ENCODE data around the gene CPSF2. TPM values are rescaled to one million over a fixed set of nuclear protein-coding genes. Genes with fewer than 3 reads are reported as not detected.

Gene CPSF2
- total and polyA plus RNA-seq, 2 of the 13 experiments (the other 11 are each of a cell fraction or from before 2014, with no cell fraction given), result 14.3 to 67.9 TPM

DNA sequence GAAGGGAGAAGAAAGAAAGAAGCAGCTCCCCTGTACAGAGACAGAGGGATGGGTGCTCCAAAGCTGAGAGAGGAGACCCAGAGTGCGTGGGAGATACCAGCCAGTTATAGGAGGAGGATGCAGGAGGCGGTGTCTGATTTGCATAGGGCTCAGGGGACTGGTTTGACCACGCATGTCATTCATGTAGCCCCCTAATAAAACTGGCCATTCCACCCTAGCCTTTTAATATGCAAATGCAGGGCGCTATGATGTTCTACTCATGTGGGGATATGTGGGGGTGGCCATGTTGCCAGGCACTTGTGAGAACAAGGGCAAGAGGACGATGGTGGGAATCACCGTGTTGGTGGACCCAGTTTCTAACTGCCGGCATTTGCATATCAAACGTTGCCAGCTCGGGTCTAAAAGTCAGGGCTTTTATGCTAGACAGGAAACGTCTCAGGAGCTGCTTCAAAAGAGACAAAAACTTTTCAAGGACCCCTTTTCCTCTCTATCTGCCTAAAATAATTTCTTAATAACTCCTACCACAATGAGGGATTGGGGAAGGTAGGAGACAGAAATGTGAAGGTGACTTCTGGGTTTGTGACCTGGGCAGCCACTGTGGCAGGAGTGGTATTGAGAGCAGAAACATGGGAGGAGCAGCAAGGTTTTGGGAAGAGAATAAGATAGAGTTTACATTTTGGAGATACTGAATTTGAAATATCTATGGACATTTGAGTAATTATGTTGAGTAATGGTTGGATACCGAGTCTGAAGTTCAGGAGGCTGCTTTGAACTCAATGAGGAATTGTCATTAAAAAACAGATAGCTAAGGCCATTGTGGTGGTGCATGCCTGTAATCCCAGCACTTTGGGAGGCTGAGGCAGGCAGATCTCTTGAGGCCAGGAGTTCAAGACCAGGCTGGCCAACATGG, 13.2 kb upstream of the CPSF2 start (continued):
- TF ChIP-seq ARID3A (IDR thresholded peaks at IDR 0.05; ENCODE audit: low read depth, low read length) (peak; percentile 42; the same call in 1 of the 2 replicates), SNAPC2 (CRISPR knock-in tag; IDR thresholded peaks at IDR 0.05) (peak; percentile 76), LCORL (IDR thresholded peaks at IDR 0.05) (no peak), LCORL (CRISPR knock-in tag; IDR thresholded peaks at IDR 0.05) (0 out of 2 replicates have a peak, but pooled peaks have one; percentile 25), POLR2A (IDR thresholded peaks at IDR 0.05; ENCODE audit: insufficient read depth in 1 of 2, low read depth in 2 of 2, low read length in 2 of 2) (peak; percentile 44 to 61), SAP130 (CRISPR knock-in tag; IDR thresholded peaks at IDR 0.05; ENCODE audit: low read depth) (peak; percentile 28; the same call in 1 of the 2 replicates), SNAPC4 (CRISPR knock-in tag; IDR thresholded peaks at IDR 0.05) (peak; percentile 96), ZNF282 (IDR thresholded peaks at IDR 0.05; ENCODE audit: partially characterized antibody) (no peak), PPARG (CRISPR knock-in tag; conservative IDR thresholded peaks at IDR 0.05) (no peak), NR2F6 (IDR thresholded peaks at IDR 0.05) (no peak), NR2F6 (CRISPR knock-in tag; IDR thresholded peaks at IDR 0.05) (no peak), DRAP1 (CRISPR knock-in tag; IDR thresholded peaks at IDR 0.05) (peak; percentile 96), YY1 (IDR thresholded peaks at IDR 0.05; ENCODE audit: insufficient read depth, insufficient replicate concordance, low read depth, low read length) (peak; percentile 60), POLR2AphosphoS5 (IDR thresholded peaks at IDR 0.05; ENCODE audit: low read depth, low read length) (peak; percentile 55), NAIF1 (CRISPR knock-in tag; IDR thresholded peaks at IDR 0.05; ENCODE audit: borderline replicate concordance) (no peak), TEAD3 (CRISPR knock-in tag; optimal IDR thresholded peaks at IDR 0.05; ENCODE audit: borderline replicate concordance) (peak; percentile 18), GTF2F1 (IDR thresholded peaks at IDR 0.05; ENCODE audit: low read length) (peak; percentile 62; the same call in 1 of the 2 replicates), ZNF749 (CRISPR knock-in tag; IDR thresholded peaks at IDR 0.05; ENCODE audit: borderline replicate concordance) (no peak)
- TF ChIP-seq, protein P1, sequence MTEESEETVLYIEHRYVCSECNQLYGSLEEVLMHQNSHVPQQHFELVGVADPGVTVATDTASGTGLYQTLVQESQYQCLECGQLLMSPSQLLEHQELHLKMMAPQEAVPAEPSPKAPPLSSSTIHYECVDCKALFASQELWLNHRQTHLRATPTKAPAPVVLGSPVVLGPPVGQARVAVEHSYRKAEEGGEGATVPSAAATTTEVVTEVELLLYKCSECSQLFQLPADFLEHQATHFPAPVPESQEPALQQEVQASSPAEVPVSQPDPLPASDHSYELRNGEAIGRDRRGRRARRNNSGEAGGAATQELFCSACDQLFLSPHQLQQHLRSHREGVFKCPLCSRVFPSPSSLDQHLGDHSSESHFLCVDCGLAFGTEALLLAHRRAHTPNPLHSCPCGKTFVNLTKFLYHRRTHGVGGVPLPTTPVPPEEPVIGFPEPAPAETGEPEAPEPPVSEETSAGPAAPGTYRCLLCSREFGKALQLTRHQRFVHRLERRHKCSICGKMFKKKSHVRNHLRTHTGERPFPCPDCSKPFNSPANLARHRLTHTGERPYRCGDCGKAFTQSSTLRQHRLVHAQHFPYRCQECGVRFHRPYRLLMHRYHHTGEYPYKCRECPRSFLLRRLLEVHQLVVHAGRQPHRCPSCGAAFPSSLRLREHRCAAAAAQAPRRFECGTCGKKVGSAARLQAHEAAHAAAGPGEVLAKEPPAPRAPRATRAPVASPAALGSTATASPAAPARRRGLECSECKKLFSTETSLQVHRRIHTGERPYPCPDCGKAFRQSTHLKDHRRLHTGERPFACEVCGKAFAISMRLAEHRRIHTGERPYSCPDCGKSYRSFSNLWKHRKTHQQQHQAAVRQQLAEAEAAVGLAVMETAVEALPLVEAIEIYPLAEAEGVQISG (CRISPR knock-in tag; IDR thresholded peaks at IDR 0.05), result no peak; the same call in 1 of the 2 replicates
- TF ChIP-seq, protein P2, sequence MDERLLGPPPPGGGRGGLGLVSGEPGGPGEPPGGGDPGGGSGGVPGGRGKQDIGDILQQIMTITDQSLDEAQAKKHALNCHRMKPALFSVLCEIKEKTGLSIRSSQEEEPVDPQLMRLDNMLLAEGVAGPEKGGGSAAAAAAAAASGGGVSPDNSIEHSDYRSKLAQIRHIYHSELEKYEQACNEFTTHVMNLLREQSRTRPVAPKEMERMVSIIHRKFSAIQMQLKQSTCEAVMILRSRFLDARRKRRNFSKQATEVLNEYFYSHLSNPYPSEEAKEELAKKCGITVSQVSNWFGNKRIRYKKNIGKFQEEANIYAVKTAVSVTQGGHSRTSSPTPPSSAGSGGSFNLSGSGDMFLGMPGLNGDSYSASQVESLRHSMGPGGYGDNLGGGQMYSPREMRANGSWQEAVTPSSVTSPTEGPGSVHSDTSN (CRISPR knock-in tag; IDR thresholded peaks at IDR 0.05), result peak; percentile 71
